Esophagus squamous epithelium (tissue), 4 donors: Measurements from ENCODE around the gene PIGX.

Experiments used
- POLR2A ChIP-seq, 4 donors: fragments of 450-650 bp; IDR thresholded peaks; one replicate each; pipeline ENCODE4 v1.6.1; 2017; ENCODE audit warnings: antibody characterized with exemption in 4 of 4, mild to moderate bottlenecking in 4 of 4, moderate library complexity in 3 of 4
- TF ChIP-seq, protein P1 (sequence below), 6 experiments: fragments of 450-650 bp in 4 of 6; fragments of 200-600 bp in 2 of 6; sonication (generic) in 2 of 6; IDR thresholded peaks; one replicate each; pipeline ENCODE4 v1.5.1; 2016 to 2019; ENCODE audit warnings: antibody characterized with exemption in 6 of 6, mild to moderate bottlenecking in 4 of 6, moderate library complexity in 4 of 6

DNA sequence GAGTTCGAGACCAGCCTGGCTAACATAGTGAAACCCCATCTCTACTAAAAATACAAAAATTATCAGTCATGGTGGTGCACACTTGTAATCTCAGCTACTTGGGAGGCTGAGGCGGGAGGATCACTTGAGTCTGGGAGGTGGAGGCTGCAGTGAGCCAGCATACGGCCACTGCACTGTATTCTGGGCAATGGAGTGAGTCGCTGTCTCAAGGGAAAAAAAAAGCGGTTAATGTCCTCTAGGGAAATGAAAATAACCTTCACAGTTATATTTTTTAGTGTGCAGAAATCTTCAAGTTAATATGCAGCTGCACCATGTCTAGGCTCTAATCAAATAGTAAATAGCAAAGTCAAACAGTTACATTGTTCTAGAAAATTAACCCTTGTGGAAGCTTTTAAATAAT is 14.9 kb upstream of the PIGX start:
- TF ChIP-seq, protein P1, sequence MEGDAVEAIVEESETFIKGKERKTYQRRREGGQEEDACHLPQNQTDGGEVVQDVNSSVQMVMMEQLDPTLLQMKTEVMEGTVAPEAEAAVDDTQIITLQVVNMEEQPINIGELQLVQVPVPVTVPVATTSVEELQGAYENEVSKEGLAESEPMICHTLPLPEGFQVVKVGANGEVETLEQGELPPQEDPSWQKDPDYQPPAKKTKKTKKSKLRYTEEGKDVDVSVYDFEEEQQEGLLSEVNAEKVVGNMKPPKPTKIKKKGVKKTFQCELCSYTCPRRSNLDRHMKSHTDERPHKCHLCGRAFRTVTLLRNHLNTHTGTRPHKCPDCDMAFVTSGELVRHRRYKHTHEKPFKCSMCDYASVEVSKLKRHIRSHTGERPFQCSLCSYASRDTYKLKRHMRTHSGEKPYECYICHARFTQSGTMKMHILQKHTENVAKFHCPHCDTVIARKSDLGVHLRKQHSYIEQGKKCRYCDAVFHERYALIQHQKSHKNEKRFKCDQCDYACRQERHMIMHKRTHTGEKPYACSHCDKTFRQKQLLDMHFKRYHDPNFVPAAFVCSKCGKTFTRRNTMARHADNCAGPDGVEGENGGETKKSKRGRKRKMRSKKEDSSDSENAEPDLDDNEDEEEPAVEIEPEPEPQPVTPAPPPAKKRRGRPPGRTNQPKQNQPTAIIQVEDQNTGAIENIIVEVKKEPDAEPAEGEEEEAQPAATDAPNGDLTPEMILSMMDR (IDR thresholded peaks at IDR 0.05) = no peak
- TF ChIP-seq POLR2A (IDR thresholded peaks at IDR 0.05) = no peak
